SK-N-SH treated with all-trans-retinoic acid at 6 μM for 48 hours (cell line): ENCODE results near the gene CACNA1C.

Experiments used
- ATAC-seq: fragments of 200-7000 bp; cut with Tn5 transposase; 3 replicates; pipeline ENCODE4 v1.9.1; 2020; ENCODE audit warnings: mild to moderate bottlenecking, moderate library complexity
- ARNTL ChIP-seq: fragments of 450-650 bp; formaldehyde crosslinking; IDR thresholded peaks from 2 replicates; pipeline ENCODE4 v1.5.0; 2020; ENCODE audit warnings: low read depth, mild to moderate bottlenecking, moderate library complexity, borderline replicate concordance
- BACH2 ChIP-seq: fragments of 250-450 bp; sonication (Bioruptor Pico); IDR thresholded peaks from 2 replicates; pipeline ENCODE4 v1.9.0; 2021; ENCODE audit warnings: mild to moderate bottlenecking, borderline replicate concordance
- CSDC2 ChIP-seq: fragments of 250-450 bp; sonication (Bioruptor Pico); IDR thresholded peaks from 2 replicates; pipeline ENCODE4 v1.5.0; 2020; ENCODE audit warnings: mild to moderate bottlenecking, moderate library complexity
- ESRRG ChIP-seq: fragments of 250-450 bp; sonication (Bioruptor Pico); IDR thresholded peaks from 2 replicates; pipeline ENCODE4 v1.6.1; 2021; ENCODE audit warnings: mild to moderate bottlenecking
- GLIS3 ChIP-seq: fragments of 250-450 bp; sonication (Bioruptor Pico); IDR thresholded peaks from 2 replicates; pipeline ENCODE4 v1.5.0; 2020; ENCODE audit warnings: mild to moderate bottlenecking, moderate library complexity
- ISL1 ChIP-seq: fragments of 250-450 bp; sonication (Bioruptor Pico); IDR thresholded peaks from 2 replicates; pipeline ENCODE4 v2.1.2; 2022; ENCODE audit warnings: mild to moderate bottlenecking, moderate library complexity
- OSR1 ChIP-seq: fragments of 250-450 bp; sonication (Bioruptor Pico); IDR thresholded peaks from 2 replicates; pipeline ENCODE4 v1.8.0; 2022; ENCODE audit warnings: moderate library complexity, mild to moderate bottlenecking, inconsistent platforms
- PPARA ChIP-seq: fragments of 250-450 bp; sonication (Bioruptor Pico); IDR thresholded peaks from 2 replicates; pipeline ENCODE4 v1.5.0; 2020; ENCODE audit warnings: mild to moderate bottlenecking, borderline replicate concordance
- RARB ChIP-seq: fragments of 250-450 bp; sonication (Bioruptor Pico); IDR thresholded peaks from 2 replicates; pipeline ENCODE4 v1.8.0; 2021; ENCODE audit warnings: mild to moderate bottlenecking, moderate library complexity
- TCF4 ChIP-seq: fragments of 250-450 bp; sonication (Bioruptor Pico); IDR thresholded peaks from 2 replicates; pipeline ENCODE4 v1.8.0; 2021; ENCODE audit warnings: mild to moderate bottlenecking, moderate library complexity, borderline replicate concordance
- TOX ChIP-seq: fragments of 250-450 bp; sonication (Bioruptor Pico); IDR thresholded peaks from 2 replicates; pipeline ENCODE4 v1.8.0; 2021; ENCODE audit warnings: mild to moderate bottlenecking, moderate library complexity, borderline replicate concordance
- ZC3H10 ChIP-seq: fragments of 250-450 bp; sonication (Bioruptor Pico); IDR thresholded peaks from 2 replicates; pipeline ENCODE4 v1.5.1; 2021; ENCODE audit warnings: mild to moderate bottlenecking, moderate library complexity
- ZFP3 ChIP-seq: fragments of 250-450 bp; sonication (Bioruptor Pico); IDR thresholded peaks from 2 replicates; pipeline ENCODE4 v1.5.0; 2020; ENCODE audit warnings: mild to moderate bottlenecking, moderate library complexity
- ZNF70 ChIP-seq: fragments of 450-650 bp; formaldehyde crosslinking; IDR thresholded peaks from 2 replicates; pipeline ENCODE4 v1.5.0; 2020; ENCODE audit warnings: mild to moderate bottlenecking, moderate library complexity
- TF ChIP-seq, protein P1 (sequence below): fragments of 250-450 bp; sonication (Bioruptor Pico); IDR thresholded peaks from 2 replicates; pipeline ENCODE4 v1.5.0; 2020; ENCODE audit warnings: mild to moderate bottlenecking, moderate library complexity
- TF ChIP-seq, protein P2 (sequence below): fragments of 250-450 bp; sonication (Bioruptor Pico); IDR thresholded peaks from 2 replicates; pipeline ENCODE4 v1.8.0; 2020; ENCODE audit warnings: mild to moderate bottlenecking, moderate library complexity, borderline replicate concordance
- TF ChIP-seq, protein P3 (sequence below): fragments of 250-450 bp; sonication (Bioruptor Pico); IDR thresholded peaks from 2 replicates; pipeline ENCODE4 v1.8.0; 2021; ENCODE audit warnings: low read depth, mild to moderate bottlenecking, moderate library complexity, borderline replicate concordance
- TF ChIP-seq, protein P4 (sequence below): fragments of 250-450 bp; sonication (Bioruptor Pico); IDR thresholded peaks from 2 replicates; pipeline ENCODE4 v1.5.1; 2021; ENCODE audit warnings: mild to moderate bottlenecking, moderate library complexity
- TF ChIP-seq, protein P5 (sequence below): fragments of 250-450 bp; sonication (Bioruptor Pico); IDR thresholded peaks from 2 replicates; pipeline ENCODE4 v1.5.1; 2020; ENCODE audit warnings: low read depth, mild to moderate bottlenecking, moderate library complexity

The CACNA1C gene

DNA sequence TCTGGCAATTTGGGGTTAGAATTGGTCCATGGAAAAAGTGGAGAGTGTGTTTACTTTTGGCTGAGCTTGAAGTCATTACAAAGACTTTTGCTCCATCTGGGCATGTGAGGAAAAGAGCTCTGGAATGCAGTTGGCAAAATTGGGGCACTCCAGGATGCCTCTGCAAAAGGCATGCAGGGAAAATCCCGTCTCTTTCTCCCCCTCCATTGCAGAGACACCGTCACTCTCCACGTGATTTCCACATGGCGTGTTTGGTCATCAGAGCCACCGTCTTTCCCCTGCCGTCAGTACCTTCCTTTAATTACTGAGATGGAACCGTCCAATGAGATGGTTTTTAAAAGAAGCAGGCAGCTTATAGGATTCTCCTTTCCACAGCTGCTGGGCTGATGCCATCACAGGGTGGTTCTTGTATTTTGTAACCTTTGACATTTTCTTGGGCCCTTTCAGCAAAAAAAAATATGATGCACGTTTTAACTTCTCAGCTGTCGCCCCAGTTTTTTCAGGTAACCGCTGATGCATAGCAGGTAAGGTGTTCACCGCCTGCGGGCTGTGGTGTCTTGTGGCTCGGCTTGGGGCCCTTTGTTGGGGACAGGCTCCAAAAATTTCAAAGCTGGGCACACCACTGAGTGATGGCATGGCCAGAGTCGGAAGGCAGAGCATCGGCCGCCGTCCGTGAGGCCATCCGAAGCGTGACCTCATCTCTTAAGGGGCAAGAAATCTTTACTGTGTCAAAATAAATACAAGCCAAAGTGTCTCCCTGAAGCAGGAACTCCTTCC is 68.4 kb downstream of the CACNA1C start:
- ATAC-seq, result no peak
- TF ChIP-seq, protein P1, sequence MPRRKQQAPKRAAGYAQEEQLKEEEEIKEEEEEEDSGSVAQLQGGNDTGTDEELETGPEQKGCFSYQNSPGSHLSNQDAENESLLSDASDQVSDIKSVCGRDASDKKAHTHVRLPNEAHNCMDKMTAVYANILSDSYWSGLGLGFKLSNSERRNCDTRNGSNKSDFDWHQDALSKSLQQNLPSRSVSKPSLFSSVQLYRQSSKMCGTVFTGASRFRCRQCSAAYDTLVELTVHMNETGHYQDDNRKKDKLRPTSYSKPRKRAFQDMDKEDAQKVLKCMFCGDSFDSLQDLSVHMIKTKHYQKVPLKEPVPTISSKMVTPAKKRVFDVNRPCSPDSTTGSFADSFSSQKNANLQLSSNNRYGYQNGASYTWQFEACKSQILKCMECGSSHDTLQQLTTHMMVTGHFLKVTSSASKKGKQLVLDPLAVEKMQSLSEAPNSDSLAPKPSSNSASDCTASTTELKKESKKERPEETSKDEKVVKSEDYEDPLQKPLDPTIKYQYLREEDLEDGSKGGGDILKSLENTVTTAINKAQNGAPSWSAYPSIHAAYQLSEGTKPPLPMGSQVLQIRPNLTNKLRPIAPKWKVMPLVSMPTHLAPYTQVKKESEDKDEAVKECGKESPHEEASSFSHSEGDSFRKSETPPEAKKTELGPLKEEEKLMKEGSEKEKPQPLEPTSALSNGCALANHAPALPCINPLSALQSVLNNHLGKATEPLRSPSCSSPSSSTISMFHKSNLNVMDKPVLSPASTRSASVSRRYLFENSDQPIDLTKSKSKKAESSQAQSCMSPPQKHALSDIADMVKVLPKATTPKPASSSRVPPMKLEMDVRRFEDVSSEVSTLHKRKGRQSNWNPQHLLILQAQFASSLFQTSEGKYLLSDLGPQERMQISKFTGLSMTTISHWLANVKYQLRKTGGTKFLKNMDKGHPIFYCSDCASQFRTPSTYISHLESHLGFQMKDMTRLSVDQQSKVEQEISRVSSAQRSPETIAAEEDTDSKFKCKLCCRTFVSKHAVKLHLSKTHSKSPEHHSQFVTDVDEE (CRISPR knock-in tag), result no peak
- no peak for TF ChIP-seq TCF4 (CRISPR knock-in tag)
- no peak for TF ChIP-seq PPARA (CRISPR knock-in tag)
- no peak for TF ChIP-seq ESRRG (CRISPR knock-in tag)
- TF ChIP-seq, protein P2, sequence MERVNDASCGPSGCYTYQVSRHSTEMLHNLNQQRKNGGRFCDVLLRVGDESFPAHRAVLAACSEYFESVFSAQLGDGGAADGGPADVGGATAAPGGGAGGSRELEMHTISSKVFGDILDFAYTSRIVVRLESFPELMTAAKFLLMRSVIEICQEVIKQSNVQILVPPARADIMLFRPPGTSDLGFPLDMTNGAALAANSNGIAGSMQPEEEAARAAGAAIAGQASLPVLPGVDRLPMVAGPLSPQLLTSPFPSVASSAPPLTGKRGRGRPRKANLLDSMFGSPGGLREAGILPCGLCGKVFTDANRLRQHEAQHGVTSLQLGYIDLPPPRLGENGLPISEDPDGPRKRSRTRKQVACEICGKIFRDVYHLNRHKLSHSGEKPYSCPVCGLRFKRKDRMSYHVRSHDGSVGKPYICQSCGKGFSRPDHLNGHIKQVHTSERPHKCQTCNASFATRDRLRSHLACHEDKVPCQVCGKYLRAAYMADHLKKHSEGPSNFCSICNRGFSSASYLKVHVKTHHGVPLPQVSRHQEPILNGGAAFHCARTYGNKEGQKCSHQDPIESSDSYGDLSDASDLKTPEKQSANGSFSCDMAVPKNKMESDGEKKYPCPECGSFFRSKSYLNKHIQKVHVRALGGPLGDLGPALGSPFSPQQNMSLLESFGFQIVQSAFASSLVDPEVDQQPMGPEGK, result no peak
- TF ChIP-seq, protein P3, sequence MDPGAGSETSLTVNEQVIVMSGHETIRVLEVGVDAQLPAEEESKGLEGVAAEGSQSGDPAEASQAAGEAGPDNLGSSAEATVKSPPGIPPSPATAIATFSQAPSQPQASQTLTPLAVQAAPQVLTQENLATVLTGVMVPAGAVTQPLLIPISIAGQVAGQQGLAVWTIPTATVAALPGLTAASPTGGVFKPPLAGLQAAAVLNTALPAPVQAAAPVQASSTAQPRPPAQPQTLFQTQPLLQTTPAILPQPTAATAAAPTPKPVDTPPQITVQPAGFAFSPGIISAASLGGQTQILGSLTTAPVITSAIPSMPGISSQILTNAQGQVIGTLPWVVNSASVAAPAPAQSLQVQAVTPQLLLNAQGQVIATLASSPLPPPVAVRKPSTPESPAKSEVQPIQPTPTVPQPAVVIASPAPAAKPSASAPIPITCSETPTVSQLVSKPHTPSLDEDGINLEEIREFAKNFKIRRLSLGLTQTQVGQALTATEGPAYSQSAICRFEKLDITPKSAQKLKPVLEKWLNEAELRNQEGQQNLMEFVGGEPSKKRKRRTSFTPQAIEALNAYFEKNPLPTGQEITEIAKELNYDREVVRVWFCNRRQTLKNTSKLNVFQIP (CRISPR knock-in tag), result no peak
- no peak for TF ChIP-seq ISL1 (CRISPR knock-in tag)
- TF ChIP-seq ZC3H10 (CRISPR knock-in tag), result no peak
- TF ChIP-seq, protein P4, sequence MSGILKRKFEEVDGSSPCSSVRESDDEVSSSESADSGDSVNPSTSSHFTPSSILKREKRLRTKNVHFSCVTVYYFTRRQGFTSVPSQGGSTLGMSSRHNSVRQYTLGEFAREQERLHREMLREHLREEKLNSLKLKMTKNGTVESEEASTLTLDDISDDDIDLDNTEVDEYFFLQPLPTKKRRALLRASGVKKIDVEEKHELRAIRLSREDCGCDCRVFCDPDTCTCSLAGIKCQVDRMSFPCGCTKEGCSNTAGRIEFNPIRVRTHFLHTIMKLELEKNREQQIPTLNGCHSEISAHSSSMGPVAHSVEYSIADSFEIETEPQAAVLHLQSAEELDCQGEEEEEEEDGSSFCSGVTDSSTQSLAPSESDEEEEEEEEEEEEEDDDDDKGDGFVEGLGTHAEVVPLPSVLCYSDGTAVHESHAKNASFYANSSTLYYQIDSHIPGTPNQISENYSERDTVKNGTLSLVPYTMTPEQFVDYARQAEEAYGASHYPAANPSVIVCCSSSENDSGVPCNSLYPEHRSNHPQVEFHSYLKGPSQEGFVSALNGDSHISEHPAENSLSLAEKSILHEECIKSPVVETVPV (CRISPR knock-in tag), result no peak
- TF ChIP-seq GLIS3 (CRISPR knock-in tag), result no peak
- TF ChIP-seq, protein P5, sequence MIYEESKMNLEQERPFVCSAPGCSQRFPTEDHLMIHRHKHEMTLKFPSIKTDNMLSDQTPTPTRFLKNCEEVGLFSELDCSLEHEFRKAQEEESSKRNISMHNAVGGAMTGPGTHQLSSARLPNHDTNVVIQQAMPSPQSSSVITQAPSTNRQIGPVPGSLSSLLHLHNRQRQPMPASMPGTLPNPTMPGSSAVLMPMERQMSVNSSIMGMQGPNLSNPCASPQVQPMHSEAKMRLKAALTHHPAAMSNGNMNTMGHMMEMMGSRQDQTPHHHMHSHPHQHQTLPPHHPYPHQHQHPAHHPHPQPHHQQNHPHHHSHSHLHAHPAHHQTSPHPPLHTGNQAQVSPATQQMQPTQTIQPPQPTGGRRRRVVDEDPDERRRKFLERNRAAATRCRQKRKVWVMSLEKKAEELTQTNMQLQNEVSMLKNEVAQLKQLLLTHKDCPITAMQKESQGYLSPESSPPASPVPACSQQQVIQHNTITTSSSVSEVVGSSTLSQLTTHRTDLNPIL, result no peak
- no peak for TF ChIP-seq BACH2 (CRISPR knock-in tag)
- TF ChIP-seq RARB (CRISPR knock-in tag), result no peak
- TF ChIP-seq OSR1 (CRISPR knock-in tag), result no peak
- TF ChIP-seq ZNF70 (CRISPR knock-in tag), result no peak

DNA sequence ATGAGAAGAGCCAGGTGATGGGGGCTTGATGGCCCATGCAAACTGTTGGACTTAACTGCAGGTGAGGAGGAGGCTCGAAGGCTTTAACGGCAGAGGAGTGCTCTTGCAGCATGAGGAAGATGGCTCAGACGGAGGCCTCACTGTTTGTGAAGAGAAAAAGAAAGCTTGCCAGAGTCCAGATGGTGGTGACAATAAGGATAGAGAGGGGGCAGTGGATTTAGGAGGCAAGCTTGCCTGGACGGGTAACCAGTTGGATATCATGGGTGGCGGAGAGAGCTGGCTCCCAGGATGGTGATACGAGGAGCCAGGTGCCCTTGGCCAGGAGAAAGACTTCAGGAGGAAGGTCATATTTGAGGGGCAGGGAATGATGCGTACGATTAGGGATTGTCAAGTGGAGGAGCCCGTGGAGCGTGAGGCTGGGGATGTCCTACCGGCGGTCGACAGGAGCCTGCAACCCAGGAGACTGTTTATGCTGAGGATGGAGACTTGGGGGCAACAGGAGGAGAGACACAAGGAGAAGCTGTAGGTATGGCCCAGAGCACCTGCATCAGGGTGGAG is 71.8 kb downstream of the CACNA1C start:
- no peak for ATAC-seq
- no peak for TF ChIP-seq TCF4 (CRISPR knock-in tag)
- no peak for TF ChIP-seq TOX (CRISPR knock-in tag)
- TF ChIP-seq ZFP3 (CRISPR knock-in tag), result no peak
- TF ChIP-seq CSDC2 (CRISPR knock-in tag), result no peak
- TF ChIP-seq, protein P3 (CRISPR knock-in tag), result no peak
- TF ChIP-seq ESRRG (CRISPR knock-in tag), result no peak
- no peak for TF ChIP-seq BACH2 (CRISPR knock-in tag)
- TF ChIP-seq ARNTL, result no peak
- TF ChIP-seq ZNF70 (CRISPR knock-in tag), result no peak
